Measurements from ENCODE around the gene LY6G5B.

DNA sequence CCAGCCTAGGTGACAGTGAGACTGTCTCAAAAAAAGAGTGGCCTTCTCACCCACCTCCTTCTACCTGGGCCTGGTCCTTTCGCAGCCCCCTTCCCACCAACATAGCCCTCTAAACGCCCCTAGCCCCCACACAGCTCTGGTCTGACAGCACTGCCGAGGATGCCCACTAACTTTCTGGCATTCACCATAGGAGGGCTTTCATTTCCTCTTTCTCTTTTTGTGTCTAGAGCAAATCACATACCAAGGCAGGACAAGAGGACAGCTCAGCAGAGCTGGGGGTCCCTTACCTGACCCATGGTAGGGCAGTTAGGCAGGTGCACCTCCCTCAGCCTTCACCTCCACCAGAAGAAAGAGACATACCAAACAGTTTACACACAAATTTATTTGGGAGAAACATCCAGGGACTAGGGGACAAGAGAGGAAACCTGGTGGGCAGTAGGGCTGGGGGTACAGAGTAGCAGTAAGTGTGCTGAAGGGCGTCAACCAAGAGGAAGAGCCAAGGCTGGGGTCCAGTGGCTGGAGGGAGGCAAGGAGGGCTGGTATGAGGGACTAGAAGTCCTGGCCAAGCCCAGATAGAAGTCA lies 6.6 kb downstream of the LY6G5B start:
- TF ChIP-seq, protein P1, sequence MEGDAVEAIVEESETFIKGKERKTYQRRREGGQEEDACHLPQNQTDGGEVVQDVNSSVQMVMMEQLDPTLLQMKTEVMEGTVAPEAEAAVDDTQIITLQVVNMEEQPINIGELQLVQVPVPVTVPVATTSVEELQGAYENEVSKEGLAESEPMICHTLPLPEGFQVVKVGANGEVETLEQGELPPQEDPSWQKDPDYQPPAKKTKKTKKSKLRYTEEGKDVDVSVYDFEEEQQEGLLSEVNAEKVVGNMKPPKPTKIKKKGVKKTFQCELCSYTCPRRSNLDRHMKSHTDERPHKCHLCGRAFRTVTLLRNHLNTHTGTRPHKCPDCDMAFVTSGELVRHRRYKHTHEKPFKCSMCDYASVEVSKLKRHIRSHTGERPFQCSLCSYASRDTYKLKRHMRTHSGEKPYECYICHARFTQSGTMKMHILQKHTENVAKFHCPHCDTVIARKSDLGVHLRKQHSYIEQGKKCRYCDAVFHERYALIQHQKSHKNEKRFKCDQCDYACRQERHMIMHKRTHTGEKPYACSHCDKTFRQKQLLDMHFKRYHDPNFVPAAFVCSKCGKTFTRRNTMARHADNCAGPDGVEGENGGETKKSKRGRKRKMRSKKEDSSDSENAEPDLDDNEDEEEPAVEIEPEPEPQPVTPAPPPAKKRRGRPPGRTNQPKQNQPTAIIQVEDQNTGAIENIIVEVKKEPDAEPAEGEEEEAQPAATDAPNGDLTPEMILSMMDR (conservative IDR thresholded peaks at IDR 0.05; ENCODE audit: low read depth, low read length) = no peak
- TF ChIP-seq EZH2 (IDR thresholded peaks at IDR 0.05; ENCODE audit: low read length, unreplicated experiment) (no peak), EZH2phosphoT487 (IDR thresholded peaks at IDR 0.05; ENCODE audit: borderline replicate concordance, low read length) (no peak)

Data from PC-3 (cell line).